H1 (cell line): Measurements from ENCODE around the gene MCEMP1. TPM values are rescaled to one million over a fixed set of nuclear protein-coding genes. Genes with fewer than 3 reads are reported as not detected.

Source experiments
- CTCF ChIA-PET: fragments of 300-600 bp; sonication (Branson Sonifier 250); formaldehyde crosslinking; loops from one replicate; lab custom pipeline; 2021; ENCODE audit not compliant: partially characterized antibody; lab: Charles Lee
- POLR2A ChIA-PET: fragments of 300-600 bp; sonication (Branson Sonifier 250); formaldehyde crosslinking; loops from one replicate; lab custom pipeline; 2021; ENCODE audit warnings: inconsistent platforms; ENCODE audit not compliant: partially characterized antibody; lab: Charles Lee
- DNase-seq, 2 experiments: peaks; one replicate each; pipeline versions ENCODE4 v3.0.0 to v3.0.0-alpha.2; 2010 to 2022; ENCODE audit warnings: low spot score in 2 of 2, low read depth in 1 of 2, mixed read lengths in 1 of 2
- FAIRE-seq: peaks from 2 replicates; lab custom pipeline; 2011; peaks lifted over from hg19 to GRCh38; lab: Jason Lieb, UNC
- H2AFZ ChIP-seq: 2 replicates; pipeline ENCODE4 v1.8.1; 2012; ENCODE audit warnings: low read length, inconsistent platforms
- H2AK5ac ChIP-seq: 2 replicates; pipeline ENCODE4 v1.6.1; 2013; ENCODE audit warnings: low read depth, low read length
- H2BK120ac ChIP-seq: replicated peaks from 2 replicates; pipeline ENCODE3; 2013; ENCODE audit warnings: low read depth, low read length, inconsistent platforms
- H2BK12ac ChIP-seq: 2 replicates; pipeline ENCODE4 v1.6.1; 2013; ENCODE audit warnings: low read depth, low read length
- H2BK15ac ChIP-seq: 2 replicates; pipeline ENCODE4 v1.6.1; 2013; ENCODE audit warnings: low read length
- H2BK20ac ChIP-seq: 2 replicates; pipeline ENCODE4 v1.6.1; 2013; ENCODE audit warnings: low read length
- H2BK5ac ChIP-seq: 2 replicates; pipeline ENCODE4 v1.6.1; 2013; ENCODE audit warnings: low read depth, low read length
- H3K14ac ChIP-seq: 2 replicates; pipeline ENCODE4 v1.6.1; 2013; ENCODE audit warnings: inconsistent platforms; ENCODE audit not compliant: insufficient read length
- H3K18ac ChIP-seq: 2 replicates; pipeline ENCODE4 v1.6.1; 2013; ENCODE audit warnings: low read length; ENCODE audit errors: extremely low read depth
- H3K23ac ChIP-seq: 2 replicates; pipeline ENCODE4 v1.6.1; 2013; ENCODE audit warnings: inconsistent platforms; ENCODE audit not compliant: insufficient read length
- H3K23me2 ChIP-seq: 2 replicates; pipeline ENCODE4 v1.6.1; 2013; ENCODE audit warnings: low read depth, low read length
- H3K27ac ChIP-seq: 2 replicates; pipeline ENCODE4 v1.6.1; 2011; ENCODE audit warnings: low read depth, low read length, inconsistent platforms
- H3K27me3 ChIP-seq, 4 experiments: replicated peaks in 1 of 4; 1 replicate in 1 of 4; 2 replicates in 3 of 4; pipeline versions ENCODE4 v1.6.1 to v1.8.1; 2011 to 2013; ENCODE audit warnings: low read length in 3 of 4, mild to moderate bottlenecking in 3 of 4, inconsistent platforms in 2 of 4, mixed read lengths in 2 of 4, moderate library complexity in 1 of 4; ENCODE audit not compliant: control insufficient read depth in 3 of 4, insufficient read depth in 3 of 4; ENCODE audit errors: extremely low read depth in 1 of 4
- H3K36me3 ChIP-seq, 4 experiments: 2 replicates each; pipeline versions ENCODE4 v1.6.1 to v1.8.1; 2011 to 2013; ENCODE audit warnings: mild to moderate bottlenecking in 4 of 4, low read length in 3 of 4, moderate library complexity in 2 of 4, control low read depth in 1 of 4, inconsistent platforms in 1 of 4; ENCODE audit not compliant: insufficient read depth in 4 of 4, control insufficient read depth in 2 of 4
- H3K4ac ChIP-seq: replicated peaks from 2 replicates; pipeline ENCODE3; 2013; ENCODE audit warnings: low read length, low read depth, mixed read lengths, inconsistent platforms; ENCODE audit not compliant: insufficient read length
- H3K4me1 ChIP-seq, 4 experiments: replicated peaks in 1 of 4; 1 replicate in 1 of 4; 2 replicates in 3 of 4; pipeline versions ENCODE4 v1.6.1 to v1.8.1; 2011 to 2013; ENCODE audit warnings: low read length in 3 of 4, inconsistent platforms in 2 of 4, mixed read lengths in 1 of 4; ENCODE audit not compliant: insufficient read depth in 4 of 4, control insufficient read depth in 3 of 4
- H3K4me2 ChIP-seq, 2 experiments: 2 replicates each; pipeline versions ENCODE4 v1.6.1 to v1.8.1; 2011 to 2013; ENCODE audit warnings: low read depth in 2 of 2, low read length in 2 of 2, control low read depth in 1 of 2, inconsistent platforms in 1 of 2, mild to moderate bottlenecking in 1 of 2; ENCODE audit not compliant: insufficient read depth in 1 of 2
- H3K4me3 ChIP-seq, 4 experiments: fragments of 200-600, 300-600 bp in 1 of 4; sonication (generic), shearing (Covaris generic), sonication (Bioruptor Twin) in 1 of 4; 2 replicates each; pipeline versions ENCODE4 v1.5.1 to v1.8.1; 2011 to 2016; ENCODE audit warnings: low read length in 4 of 4, low read depth in 3 of 4, control low read depth in 2 of 4, inconsistent platforms in 2 of 4, mild to moderate bottlenecking in 2 of 4, mixed read lengths in 1 of 4, moderate library complexity in 1 of 4; ENCODE audit not compliant: insufficient read depth in 2 of 4; ENCODE audit errors: extremely low read depth in 1 of 4
- H3K56ac ChIP-seq: replicated peaks from 2 replicates; pipeline ENCODE3; 2013; ENCODE audit warnings: low read depth, mild to moderate bottlenecking, mixed read lengths, low read length, inconsistent platforms; ENCODE audit not compliant: insufficient read length
- H3K79me1 ChIP-seq: 2 replicates; pipeline ENCODE4 v1.6.1; 2013; ENCODE audit warnings: low read depth, low read length, control low read depth
- H3K79me2 ChIP-seq, 2 experiments: 2 replicates each; pipeline versions ENCODE4 v1.6.1 to v1.8.1; 2012 to 2013; ENCODE audit warnings: low read length in 2 of 2, mild to moderate bottlenecking in 2 of 2, inconsistent platforms in 1 of 2; ENCODE audit not compliant: insufficient read depth in 2 of 2, control insufficient read depth in 1 of 2
- H3K9ac ChIP-seq, 4 experiments: replicated peaks in 1 of 4; 1 replicate in 1 of 4; 2 replicates in 3 of 4; pipeline versions ENCODE4 v1.6.1 to v1.8.1; 2011 to 2013; ENCODE audit warnings: low read depth in 3 of 4, low read length in 3 of 4, control low read depth in 2 of 4, mild to moderate bottlenecking in 2 of 4, moderate library complexity in 2 of 4, inconsistent platforms in 1 of 4; ENCODE audit errors: extremely low read depth in 1 of 4
- H3K9me3 ChIP-seq, 2 experiments: 2 replicates each; pipeline versions ENCODE4 v1.6.1 to v1.8.1; 2012 to 2013; ENCODE audit warnings: mild to moderate bottlenecking in 2 of 2, moderate library complexity in 2 of 2, control low read depth in 1 of 2, inconsistent platforms in 1 of 2, low read depth in 1 of 2, low read length in 1 of 2, mixed read lengths in 1 of 2; ENCODE audit not compliant: insufficient read depth in 2 of 2
- H4K20me1 ChIP-seq, 2 experiments: replicated peaks in 1 of 2; 2 replicates each; pipeline versions ENCODE3 to v1.8.1; 2011 to 2013; ENCODE audit warnings: inconsistent platforms in 2 of 2, low read length in 2 of 2, mild to moderate bottlenecking in 1 of 2; ENCODE audit not compliant: insufficient read depth in 2 of 2, control insufficient read depth in 1 of 2
- H4K5ac ChIP-seq: 2 replicates; pipeline ENCODE4 v1.6.1; 2013; ENCODE audit warnings: low read length, low read depth, mixed read lengths, inconsistent platforms; ENCODE audit not compliant: insufficient read length
- H4K8ac ChIP-seq: 2 replicates; pipeline ENCODE4 v1.8.0; 2013; ENCODE audit warnings: mild to moderate bottlenecking, moderate library complexity, low read length, inconsistent platforms; ENCODE audit not compliant: insufficient read depth; ENCODE audit errors: extremely low read depth
- H4K91ac ChIP-seq: replicated peaks from 2 replicates; pipeline ENCODE3; 2013; ENCODE audit warnings: low read length, mixed read lengths, inconsistent platforms; ENCODE audit not compliant: insufficient read length
- BACH1 ChIP-seq: IDR thresholded peaks from 2 replicates; pipeline ENCODE4 v1.6.1; 2012; ENCODE audit warnings: low read length, improper control_type of control experiment
- CREB1 ChIP-seq: IDR thresholded peaks from 2 replicates; pipeline ENCODE4 v1.6.1; 2012; ENCODE audit warnings: inconsistent platforms
- GTF2F1 ChIP-seq: IDR thresholded peaks from 2 replicates; pipeline ENCODE4 v1.6.1; 2012; ENCODE audit warnings: low read depth, low read length, improper control_type of control experiment, borderline replicate concordance
- HDAC2 ChIP-seq, 2 experiments: fragments of 300-600 bp in 1 of 2; sonication (generic) in 1 of 2; IDR thresholded peaks; 2 replicates each; pipeline ENCODE4 v1.6.1; 2011 to 2012; ENCODE audit warnings: low read depth in 2 of 2, low read length in 2 of 2, mild to moderate bottlenecking in 2 of 2, moderate library complexity in 2 of 2, borderline replicate concordance in 1 of 2, inconsistent platforms in 1 of 2
- JUN ChIP-seq: IDR thresholded peaks from 2 replicates; pipeline ENCODE4 v1.6.1; 2011; ENCODE audit warnings: low read depth, mild to moderate bottlenecking, improper control_type of control experiment, low read length
- MAX ChIP-seq: IDR thresholded peaks from 2 replicates; pipeline ENCODE4 v1.6.1; 2012; ENCODE audit warnings: inconsistent platforms
- POLR2AphosphoS5 ChIP-seq: IDR thresholded peaks from 2 replicates; pipeline ENCODE4 v1.6.1; 2011; ENCODE audit warnings: low read depth, low read length
- RAD21 ChIP-seq, 2 experiments: IDR thresholded peaks in 1 of 2; conservative IDR thresholded peaks in 1 of 2; 2 replicates each; pipeline ENCODE4 v1.6.1; 2011; ENCODE audit warnings: low read depth in 2 of 2, low read length in 2 of 2, improper control_type of control experiment in 1 of 2, inconsistent platforms in 1 of 2, mild to moderate bottlenecking in 1 of 2, moderate library complexity in 1 of 2
- RXRA ChIP-seq: IDR thresholded peaks from 2 replicates; pipeline ENCODE4 v1.6.1; 2011; ENCODE audit warnings: low read depth, mild to moderate bottlenecking, low read length, moderate library complexity; ENCODE audit not compliant: insufficient read depth
- SIRT6 ChIP-seq: IDR thresholded peaks from one replicate; pipeline ENCODE4 v1.7.1; 2012; ENCODE audit warnings: low read length, inconsistent platforms
- YY1 ChIP-seq: IDR thresholded peaks from 2 replicates; pipeline ENCODE4 v1.6.1; 2011; ENCODE audit warnings: low read depth, mild to moderate bottlenecking, low read length
- WGBS, 2 experiments: shearing (Covaris generic) in 1 of 2; methylation state at CpG; one replicate each; pipeline versions ENCODE4 v1.1.6 to v1.1.7; 2013 to 2015; ENCODE audit warnings: low lambda C conversion rate in 2 of 2, mixed read lengths in 2 of 2, inconsistent platforms in 1 of 2, low coverage in 1 of 2, missing lambda C conversion rate in 1 of 2; ENCODE audit not compliant: insufficient replicate concordance in 2 of 2, insufficient coverage in 1 of 2, insufficient read length in 1 of 2; ENCODE audit errors: extremely low coverage in 1 of 2, missing lambda C conversion rate in 1 of 2; 5-methylcytosine and 5-hydroxymethylcytosine counted together
- polyA plus RNA-seq, 7 experiments: library from polyadenylated mRNA; depleted of rRNA in 3 of 7; stranded (reverse) in 5 of 7; unstranded in 2 of 7; fragments of >200 nt in 5 of 7; fragments of 200-250 nt in 2 of 7; gene quantifications; 1 replicate in 5 of 7; 2 replicates in 1 of 7; 4 replicates in 1 of 7; pipeline versions ENCODE4 v1.2.1 to v1.2.3, GENCODE V29; 2011 to 2013; ENCODE audit warnings: missing spikeins in 2 of 7, mixed read lengths in 2 of 7
- total RNA-seq: library from RNA; stranded (reverse); fragmentation: NEBNext Ultra II Directional; extraction: Animal tissue kit (Norgen Biotek cat#: 25700); gene quantifications from 2 replicates; pipeline ENCODE4 v1.2.1, GENCODE V29; 2021

MCEMP1 gene
- total and polyA plus RNA-seq, 2 of the 8 experiments (the other 6 are each of a cell fraction or from before 2014, with no cell fraction given) = not detected

- no peak overlapping the region for H4K5ac ChIP-seq
- peak overlapping the region; percentile 95 for H2AK5ac ChIP-seq
- no peaks in the 10 kb centered on the region for H3K9me3 ChIP-seq
- H2BK12ac ChIP-seq = no peak overlapping the region
- DNase-seq (no peak), FAIRE-seq (no peak)
- peak overlapping the region; percentile 92 to 99 (median 94) for H3K9ac ChIP-seq
- peak overlapping the region; percentile 83; the same call in 1 of the 2 replicates for H2BK5ac ChIP-seq
- no peak overlapping the region for H4K91ac ChIP-seq
- peaks cover 31% of the 10 kb centered on the region for H3K79me1 ChIP-seq
- no peak for TF ChIP-seq HDAC2 (IDR thresholded peaks at IDR 0.05; ENCODE audit: borderline replicate concordance in 1 of 2, low read depth in 2 of 2, low read length in 2 of 2)
- no peak for TF ChIP-seq RAD21 (IDR thresholded peaks at IDR 0.05 in 1 of 2, conservative IDR thresholded peaks at IDR 0.05 in 1 of 2; ENCODE audit: low read depth in 2 of 2, low read length in 2 of 2)
- no peak for TF ChIP-seq GTF2F1
- no peak for TF ChIP-seq SIRT6
- TF ChIP-seq RXRA = no peak
- TF ChIP-seq CREB1 = no peak
- no peak for TF ChIP-seq BACH1
- no peak for TF ChIP-seq JUN
- TF ChIP-seq YY1 = no peak
- TF ChIP-seq MAX = no peak
- TF ChIP-seq POLR2AphosphoS5 = no peak
- peak overlapping the region; percentile 99; the same call in 1 of the 2 replicates for H4K8ac ChIP-seq
- peak overlapping the region; percentile 94 to 100 (median 99) for H3K4me3 ChIP-seq
- H3K4me1 ChIP-seq = peaks cover 0 to 10% (median 3%) of the 10 kb centered on the region in 4 experiments; a peak in 4 of 7 replicates
- CTCF ChIA-PET = interaction anchor here (1.1 to 1.5 kb wide), 4 partner anchors 10 to 171 kb away, joined by 3 to 5 read pairs (median 4); no protein-coding TSS in a partner anchor
- H3K18ac ChIP-seq = no peak overlapping the region
- peak overlapping the region; percentile 88 for H3K27ac ChIP-seq
- no peak overlapping the region for H3K56ac ChIP-seq
- no peak overlapping the region for H2BK120ac ChIP-seq
- POLR2A ChIA-PET = interaction anchor here (0.8 to 3.3 kb wide), 8 partner anchors 9 to 128 kb away, joined by 3 to 11 read pairs (median 4); no protein-coding TSS in a partner anchor
- H3K79me2 ChIP-seq = peaks cover 10 to 46% of the 10 kb centered on the region in 2 experiments; a peak in 3 of 4 replicates
- peaks cover 4 to 18% of the 10 kb centered on the region in 2 experiments for H4K20me1 ChIP-seq
- H3K23ac ChIP-seq = no peak overlapping the region
- peak overlapping the region; percentile 31; the same call in 1 of the 2 replicates for H2AFZ ChIP-seq
- H3K36me3 ChIP-seq = peaks cover 0 to 11% (median 6%) of the 10 kb centered on the region in 4 experiments; a peak in 4 of 8 replicates
- no peaks in the 10 kb centered on the region for H3K27me3 ChIP-seq
- no peak overlapping the region for H3K4ac ChIP-seq
- H3K23me2 ChIP-seq = peaks cover 14% of the 10 kb centered on the region
- no peak overlapping the region for H2BK20ac ChIP-seq
- peak overlapping the region; percentile 93 to 96 for H3K4me2 ChIP-seq
- no peak overlapping the region for H3K14ac ChIP-seq
- 10% methylated on average over 15 of the region's 15 CpGs; no CpG with 5 or more reads in 1 of the 2 experiments for WGBS, 2 experiments
- no peak overlapping the region for H2BK15ac ChIP-seq
These were observed 48.1 kb upstream of the MCEMP1 start for GRCh38 chr19:7628589-7629311.
